HepG2 (cell line): ENCODE data around the gene GNG12. TPM values are rescaled to one million over a fixed set of nuclear protein-coding genes. Genes with fewer than 3 reads are reported as not detected.

ENCODE experiments used
- ARNT2 ChIP-seq: sonication (generic); formaldehyde crosslinking; IDR thresholded peaks from 2 replicates; pipeline ENCODE4 v1.8.0; 2022; ENCODE audit warnings: mild to moderate bottlenecking, low read depth, missing genetic modification reagents, moderate library complexity
- ATF1 ChIP-seq: IDR thresholded peaks from 2 replicates; pipeline ENCODE4 v1.6.1; 2016; ENCODE audit warnings: mild to moderate bottlenecking, control low read depth
- ATM ChIP-seq: fragments of 450-650 bp; IDR thresholded peaks from 2 replicates; pipeline ENCODE4 v1.7.1; 2017; ENCODE audit warnings: mild to moderate bottlenecking, borderline replicate concordance
- FOXA1 ChIP-seq, 2 experiments: fragments of 450-650 bp in 1 of 2; sonication (generic) in 1 of 2; formaldehyde crosslinking in 1 of 2; IDR thresholded peaks; 2 replicates each; pipeline versions ENCODE4 v1.4.0 to v1.6.1; 2016 to 2020; ENCODE audit warnings: missing genetic modification reagents in 1 of 2
- FOXA3 ChIP-seq: IDR thresholded peaks from 2 replicates; pipeline ENCODE4 v1.6.1; 2016; ENCODE audit warnings: missing genetic modification reagents, missing compliant biosample characterization
- HDAC2 ChIP-seq: sonication (generic); formaldehyde crosslinking; IDR thresholded peaks from 2 replicates; pipeline ENCODE4 v1.4.0; 2020; ENCODE audit warnings: missing genetic modification reagents
- HMG20A ChIP-seq: IDR thresholded peaks from 2 replicates; pipeline ENCODE4 v1.6.1; 2016; ENCODE audit warnings: borderline replicate concordance
- JDP2 ChIP-seq: sonication (generic); formaldehyde crosslinking; IDR thresholded peaks from 2 replicates; pipeline ENCODE4 v1.8.1; 2022; ENCODE audit warnings: missing genetic modification reagents, borderline replicate concordance
- PPARG ChIP-seq: conservative IDR thresholded peaks from 2 replicates; pipeline ENCODE4 v1.6.1; 2016; ENCODE audit warnings: missing biosample characterization, missing genetic modification reagents
- RARA ChIP-seq: IDR thresholded peaks from 2 replicates; pipeline ENCODE4 v1.6.1; 2016; ENCODE audit warnings: missing genetic modification reagents, missing compliant biosample characterization
- RFX3 ChIP-seq: IDR thresholded peaks from 2 replicates; pipeline ENCODE4 v1.6.1; 2016; ENCODE audit warnings: missing biosample characterization, missing genetic modification reagents
- SALL1 ChIP-seq: sonication (generic); formaldehyde crosslinking; IDR thresholded peaks from 2 replicates; pipeline ENCODE4 v1.8.0; 2022; ENCODE audit warnings: mild to moderate bottlenecking, missing genetic modification reagents
- TEAD3 ChIP-seq: optimal IDR thresholded peaks from 2 replicates; pipeline ENCODE3; 2016; ENCODE audit warnings: borderline replicate concordance
- XBP1 ChIP-seq: sonication (generic); formaldehyde crosslinking; IDR thresholded peaks from 2 replicates; pipeline ENCODE4 v1.5.0; 2020; ENCODE audit warnings: missing genetic modification reagents
- ZBTB21 ChIP-seq: sonication (generic); formaldehyde crosslinking; IDR thresholded peaks from 2 replicates; pipeline ENCODE4 v1.4.0; 2020; ENCODE audit warnings: missing genetic modification reagents
- ZGPAT ChIP-seq: IDR thresholded peaks from 2 replicates; pipeline ENCODE4 v1.6.1; 2016; ENCODE audit warnings: mild to moderate bottlenecking
- ZNF660 ChIP-seq: sonication (generic); formaldehyde crosslinking; IDR thresholded peaks from 2 replicates; pipeline ENCODE4 v1.5.1; 2020; ENCODE audit warnings: mild to moderate bottlenecking, low read depth, missing genetic modification reagents, borderline replicate concordance
- ZSCAN20 ChIP-seq: sonication (generic); formaldehyde crosslinking; IDR thresholded peaks from 2 replicates; pipeline ENCODE4 v1.4.0; 2020; ENCODE audit warnings: missing genetic modification reagents, mild to moderate bottlenecking, borderline replicate concordance
- ZSCAN25 ChIP-seq: sonication (generic); formaldehyde crosslinking; IDR thresholded peaks from 2 replicates; pipeline ENCODE4 v1.8.0; 2022; ENCODE audit warnings: mild to moderate bottlenecking, missing genetic modification reagents
- polyA plus RNA-seq, 8 experiments: library from polyadenylated mRNA; depleted of rRNA in 3 of 8; stranded (reverse) in 7 of 8; unstranded in 1 of 8; fragments of >200 nt; fragmentation: Illumina TruSeq in 4 of 8; extraction: Trizol in 4 of 8; gene quantifications; 2 replicates each; pipeline versions ENCODE4 v1.2.1 to v1.2.3, GENCODE V29; 2011 to 2016; ENCODE audit warnings: low read depth in 4 of 8, missing spikeins in 1 of 8, mixed read lengths in 1 of 8; ENCODE audit not compliant: insufficient read depth in 1 of 8
- total RNA-seq, 5 experiments: library from RNA; depleted of rRNA; stranded (reverse); fragments of >200 nt; fragmentation: Illumina TruSeq; extraction: Trizol; gene quantifications; 2 replicates each; pipeline ENCODE4 v1.2.3, GENCODE V29; 2016; ENCODE audit warnings: low read depth in 1 of 5
- TF ChIP-seq, protein P1 (sequence below): sonication (generic); formaldehyde crosslinking; IDR thresholded peaks from 2 replicates; pipeline ENCODE4 v1.4.0; 2020; ENCODE audit warnings: missing genetic modification reagents, borderline replicate concordance
- TF ChIP-seq, protein P2 (sequence below): sonication (generic); formaldehyde crosslinking; IDR thresholded peaks from 2 replicates; pipeline ENCODE4 v1.4.0; 2020; ENCODE audit warnings: missing genetic modification reagents
- TF ChIP-seq, protein P3 (sequence below): sonication (generic); formaldehyde crosslinking; IDR thresholded peaks from 2 replicates; pipeline ENCODE4 v1.4.0; 2020; ENCODE audit warnings: missing genetic modification reagents
- TF ChIP-seq, protein P4 (sequence below): sonication (generic); formaldehyde crosslinking; IDR thresholded peaks from 2 replicates; pipeline ENCODE4 v1.4.0; 2020; ENCODE audit warnings: missing genetic modification reagents

The GNG12 gene
- total and polyA plus RNA-seq, 2 of the 13 experiments (the other 11 are each of a cell fraction or from before 2014, with no cell fraction given), result 0.11 TPM

DNA sequence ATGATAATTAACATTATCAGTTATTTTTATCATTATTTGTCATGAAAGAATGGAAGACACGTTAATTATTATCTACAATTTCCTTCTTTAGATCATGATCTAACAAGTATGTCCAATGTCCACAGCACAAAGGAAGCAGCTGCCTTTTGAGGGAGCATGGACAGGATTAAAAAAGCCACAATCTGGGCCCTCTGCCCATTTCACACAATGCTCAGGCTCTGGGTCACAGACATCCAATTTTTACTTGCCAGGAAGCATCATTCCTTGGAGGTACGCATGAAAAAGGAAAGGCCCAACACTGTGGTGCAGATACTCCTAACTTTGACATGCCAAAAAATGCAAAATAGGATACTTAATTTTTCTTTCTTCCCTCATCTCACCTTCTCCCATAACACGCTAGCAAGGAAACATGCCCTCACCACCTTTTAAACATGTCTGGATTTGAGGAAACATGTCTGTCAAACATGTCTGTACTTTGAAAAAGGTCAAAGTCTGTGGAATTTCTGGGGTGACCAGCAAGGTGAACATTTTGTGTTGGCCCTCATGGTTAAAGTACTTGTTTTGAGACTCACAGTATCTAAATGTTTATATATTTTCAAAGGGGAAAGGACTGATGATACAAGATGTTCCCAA is 108.2 kb downstream of the GNG12 start (continued):
- TF ChIP-seq FOXA1 (IDR thresholded peaks at IDR 0.05) (no peak), FOXA1 (CRISPR knock-in tag; IDR thresholded peaks at IDR 0.05) (0 out of 2 replicates have a peak, but pooled peaks have one; percentile 9), ZGPAT (0 out of 2 replicates have a peak, but pooled peaks have one; percentile 25), HDAC2 (0 out of 2 replicates have a peak, but pooled peaks have one; percentile 33), ZSCAN25 (CRISPR knock-in tag) (no peak), ATM (no peak), SALL1 (0 out of 2 replicates have a peak, but pooled peaks have one; percentile 15), ARNT2 (CRISPR knock-in tag) (no peak), JDP2 (no peak), XBP1 (no peak), TEAD3 (CRISPR knock-in tag) (peak; percentile 32), ZNF660 (CRISPR knock-in tag) (no peak), ZSCAN20 (CRISPR knock-in tag) (no peak), HMG20A (CRISPR knock-in tag) (peak; percentile 58; the same call in 1 of the 2 replicates), ATF1 (CRISPR knock-in tag) (no peak), PPARG (CRISPR knock-in tag) (no peak), RFX3 (CRISPR knock-in tag) (no peak), RARA (CRISPR knock-in tag) (0 out of 2 replicates have a peak, but pooled peaks have one; percentile 13), FOXA3 (CRISPR knock-in tag) (0 out of 2 replicates have a peak, but pooled peaks have one; percentile 15), ZBTB21 (CRISPR knock-in tag) (no peak)
- TF ChIP-seq, protein P1, sequence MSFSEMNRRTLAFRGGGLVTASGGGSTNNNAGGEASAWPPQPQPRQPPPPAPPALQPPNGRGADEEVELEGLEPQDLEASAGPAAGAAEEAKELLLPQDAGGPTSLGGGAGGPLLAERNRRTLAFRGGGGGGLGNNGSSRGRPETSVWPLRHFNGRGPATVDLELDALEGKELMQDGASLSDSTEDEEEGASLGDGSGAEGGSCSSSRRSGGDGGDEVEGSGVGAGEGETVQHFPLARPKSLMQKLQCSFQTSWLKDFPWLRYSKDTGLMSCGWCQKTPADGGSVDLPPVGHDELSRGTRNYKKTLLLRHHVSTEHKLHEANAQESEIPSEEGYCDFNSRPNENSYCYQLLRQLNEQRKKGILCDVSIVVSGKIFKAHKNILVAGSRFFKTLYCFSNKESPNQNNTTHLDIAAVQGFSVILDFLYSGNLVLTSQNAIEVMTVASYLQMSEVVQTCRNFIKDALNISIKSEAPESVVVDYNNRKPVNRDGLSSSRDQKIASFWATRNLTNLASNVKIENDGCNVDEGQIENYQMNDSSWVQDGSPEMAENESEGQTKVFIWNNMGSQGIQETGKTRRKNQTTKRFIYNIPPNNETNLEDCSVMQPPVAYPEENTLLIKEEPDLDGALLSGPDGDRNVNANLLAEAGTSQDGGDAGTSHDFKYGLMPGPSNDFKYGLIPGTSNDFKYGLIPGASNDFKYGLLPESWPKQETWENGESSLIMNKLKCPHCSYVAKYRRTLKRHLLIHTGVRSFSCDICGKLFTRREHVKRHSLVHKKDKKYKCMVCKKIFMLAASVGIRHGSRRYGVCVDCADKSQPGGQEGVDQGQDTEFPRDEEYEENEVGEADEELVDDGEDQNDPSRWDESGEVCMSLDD (CRISPR knock-in tag), result no peak
- TF ChIP-seq, protein P2, sequence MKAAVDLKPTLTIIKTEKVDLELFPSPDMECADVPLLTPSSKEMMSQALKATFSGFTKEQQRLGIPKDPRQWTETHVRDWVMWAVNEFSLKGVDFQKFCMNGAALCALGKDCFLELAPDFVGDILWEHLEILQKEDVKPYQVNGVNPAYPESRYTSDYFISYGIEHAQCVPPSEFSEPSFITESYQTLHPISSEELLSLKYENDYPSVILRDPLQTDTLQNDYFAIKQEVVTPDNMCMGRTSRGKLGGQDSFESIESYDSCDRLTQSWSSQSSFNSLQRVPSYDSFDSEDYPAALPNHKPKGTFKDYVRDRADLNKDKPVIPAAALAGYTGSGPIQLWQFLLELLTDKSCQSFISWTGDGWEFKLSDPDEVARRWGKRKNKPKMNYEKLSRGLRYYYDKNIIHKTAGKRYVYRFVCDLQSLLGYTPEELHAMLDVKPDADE, result no peak
- TF ChIP-seq, protein P3, sequence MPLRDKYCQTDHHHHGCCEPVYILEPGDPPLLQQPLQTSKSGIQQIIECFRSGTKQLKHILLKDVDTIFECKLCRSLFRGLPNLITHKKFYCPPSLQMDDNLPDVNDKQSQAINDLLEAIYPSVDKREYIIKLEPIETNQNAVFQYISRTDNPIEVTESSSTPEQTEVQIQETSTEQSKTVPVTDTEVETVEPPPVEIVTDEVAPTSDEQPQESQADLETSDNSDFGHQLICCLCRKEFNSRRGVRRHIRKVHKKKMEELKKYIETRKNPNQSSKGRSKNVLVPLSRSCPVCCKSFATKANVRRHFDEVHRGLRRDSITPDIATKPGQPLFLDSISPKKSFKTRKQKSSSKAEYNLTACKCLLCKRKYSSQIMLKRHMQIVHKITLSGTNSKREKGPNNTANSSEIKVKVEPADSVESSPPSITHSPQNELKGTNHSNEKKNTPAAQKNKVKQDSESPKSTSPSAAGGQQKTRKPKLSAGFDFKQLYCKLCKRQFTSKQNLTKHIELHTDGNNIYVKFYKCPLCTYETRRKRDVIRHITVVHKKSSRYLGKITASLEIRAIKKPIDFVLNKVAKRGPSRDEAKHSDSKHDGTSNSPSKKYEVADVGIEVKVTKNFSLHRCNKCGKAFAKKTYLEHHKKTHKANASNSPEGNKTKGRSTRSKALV, result no peak
- TF ChIP-seq, protein P4, sequence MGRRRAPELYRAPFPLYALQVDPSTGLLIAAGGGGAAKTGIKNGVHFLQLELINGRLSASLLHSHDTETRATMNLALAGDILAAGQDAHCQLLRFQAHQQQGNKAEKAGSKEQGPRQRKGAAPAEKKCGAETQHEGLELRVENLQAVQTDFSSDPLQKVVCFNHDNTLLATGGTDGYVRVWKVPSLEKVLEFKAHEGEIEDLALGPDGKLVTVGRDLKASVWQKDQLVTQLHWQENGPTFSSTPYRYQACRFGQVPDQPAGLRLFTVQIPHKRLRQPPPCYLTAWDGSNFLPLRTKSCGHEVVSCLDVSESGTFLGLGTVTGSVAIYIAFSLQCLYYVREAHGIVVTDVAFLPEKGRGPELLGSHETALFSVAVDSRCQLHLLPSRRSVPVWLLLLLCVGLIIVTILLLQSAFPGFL (CRISPR knock-in tag), result no peak
